Nephron (organoid): Measurements from ENCODE around the gene SMG6.
"Not testable (repeated sequence)": the region's sequence is repeated elsewhere in the genome, so short reads cannot be mapped to it uniquely, and the experiment has no call there.

Source experiments
- H3K27ac Mint-ChIP-seq, 3 experiments: 2 replicates each; pipeline ENCODE4 v1.8.0; 2020; ENCODE audit warnings: mixed read lengths in 3 of 3, mild to moderate bottlenecking in 2 of 3, moderate library complexity in 1 of 3
- H3K27me3 Mint-ChIP-seq: 2 replicates; pipeline ENCODE4 v1.8.0; 2021; ENCODE audit warnings: low read depth, mild to moderate bottlenecking, moderate library complexity, mixed read lengths
- H3K36me3 Mint-ChIP-seq: 2 replicates; pipeline ENCODE4 v1.8.0; 2020; ENCODE audit warnings: low read depth, mixed read lengths
- H3K4me1 Mint-ChIP-seq: 2 replicates; pipeline ENCODE4 v1.8.0; 2020; ENCODE audit warnings: mixed read lengths
- H3K4me3 Mint-ChIP-seq, 3 experiments: 2 replicates each; pipeline ENCODE4 v1.8.0; 2020; ENCODE audit warnings: mild to moderate bottlenecking in 3 of 3, mixed read lengths in 3 of 3, moderate library complexity in 2 of 3
- H3K9me3 Mint-ChIP-seq: 2 replicates; pipeline ENCODE4 v1.8.0; 2020; ENCODE audit warnings: mixed read lengths
- TF ChIP-seq, protein P1 (sequence below), 3 experiments: fragments of 200-600 bp; sonication (generic); IDR thresholded peaks; one replicate each; pipeline ENCODE4 v1.5.0; 2021; ENCODE audit warnings: antibody characterized with exemption in 3 of 3; ENCODE audit not compliant: unreplicated experiment in 3 of 3

The SMG6 gene

GRCh38 chr17:2335726-2336214, 32.2 kb upstream of the SMG6 start:
- Mint-ChIP-seq H3K4me3 (peak overlapping the region in 2 of 3 experiments; percentile 100), H3K9me3 (no peaks in the 10 kb centered on the region), H3K36me3 (peaks cover 9% of the 10 kb centered on the region), H3K27me3 (no peaks in the 10 kb centered on the region), H3K27ac (peak overlapping the region; percentile 84 to 97 (median 93)), H3K4me1 (peaks cover 23% of the 10 kb centered on the region)
- TF ChIP-seq, protein P1, sequence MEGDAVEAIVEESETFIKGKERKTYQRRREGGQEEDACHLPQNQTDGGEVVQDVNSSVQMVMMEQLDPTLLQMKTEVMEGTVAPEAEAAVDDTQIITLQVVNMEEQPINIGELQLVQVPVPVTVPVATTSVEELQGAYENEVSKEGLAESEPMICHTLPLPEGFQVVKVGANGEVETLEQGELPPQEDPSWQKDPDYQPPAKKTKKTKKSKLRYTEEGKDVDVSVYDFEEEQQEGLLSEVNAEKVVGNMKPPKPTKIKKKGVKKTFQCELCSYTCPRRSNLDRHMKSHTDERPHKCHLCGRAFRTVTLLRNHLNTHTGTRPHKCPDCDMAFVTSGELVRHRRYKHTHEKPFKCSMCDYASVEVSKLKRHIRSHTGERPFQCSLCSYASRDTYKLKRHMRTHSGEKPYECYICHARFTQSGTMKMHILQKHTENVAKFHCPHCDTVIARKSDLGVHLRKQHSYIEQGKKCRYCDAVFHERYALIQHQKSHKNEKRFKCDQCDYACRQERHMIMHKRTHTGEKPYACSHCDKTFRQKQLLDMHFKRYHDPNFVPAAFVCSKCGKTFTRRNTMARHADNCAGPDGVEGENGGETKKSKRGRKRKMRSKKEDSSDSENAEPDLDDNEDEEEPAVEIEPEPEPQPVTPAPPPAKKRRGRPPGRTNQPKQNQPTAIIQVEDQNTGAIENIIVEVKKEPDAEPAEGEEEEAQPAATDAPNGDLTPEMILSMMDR (IDR thresholded peaks at IDR 0.05; ENCODE audit: unreplicated experiment in 3 of 3): no peak

DNA sequence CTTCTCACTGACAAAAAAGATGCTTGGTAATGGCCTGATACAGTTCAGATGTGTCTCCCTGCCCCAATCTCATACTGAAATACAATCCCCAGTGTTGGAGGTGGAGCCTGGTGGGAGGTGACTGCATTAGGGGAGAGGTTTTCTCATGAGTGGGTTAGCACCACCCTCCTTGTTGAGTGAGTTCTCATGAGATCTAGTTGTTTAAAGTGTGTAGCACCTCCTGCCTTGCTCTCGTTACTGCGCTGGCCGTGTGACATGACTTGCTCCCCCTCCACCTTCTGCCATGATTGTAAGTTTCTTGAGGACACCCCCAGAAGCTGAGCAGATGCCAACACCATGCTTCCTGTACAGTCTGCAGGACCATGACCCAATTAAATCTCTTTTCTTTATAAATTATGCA, 27.7 kb upstream of the SMG6 start:
- peaks cover 16% of the 10 kb centered on the region for H3K4me1 Mint-ChIP-seq
- H3K4me3 Mint-ChIP-seq: no peak overlapping the region
- TF ChIP-seq, protein P1 (IDR thresholded peaks at IDR 0.05; ENCODE audit: unreplicated experiment in 3 of 3): no peak
- no peak overlapping the region for H3K27ac Mint-ChIP-seq
- H3K27me3 Mint-ChIP-seq: no peaks in the 10 kb centered on the region
- H3K9me3 Mint-ChIP-seq: no peaks in the 10 kb centered on the region
- peaks cover 31% of the 10 kb centered on the region for H3K36me3 Mint-ChIP-seq

GRCh38 chr17:2323629-2324314, 20.2 kb upstream of the SMG6 start:
- H3K27me3 Mint-ChIP-seq: no peaks in the 10 kb centered on the region
- H3K4me1 Mint-ChIP-seq: no peaks in the 10 kb centered on the region
- H3K4me3 Mint-ChIP-seq: no peak overlapping the region
- H3K9me3 Mint-ChIP-seq: no peaks in the 10 kb centered on the region
- TF ChIP-seq, protein P1 (IDR thresholded peaks at IDR 0.05; ENCODE audit: unreplicated experiment in 3 of 3): no peak
- peaks cover 66% of the 10 kb centered on the region for H3K36me3 Mint-ChIP-seq
- H3K27ac Mint-ChIP-seq: no peak overlapping the region

DNA sequence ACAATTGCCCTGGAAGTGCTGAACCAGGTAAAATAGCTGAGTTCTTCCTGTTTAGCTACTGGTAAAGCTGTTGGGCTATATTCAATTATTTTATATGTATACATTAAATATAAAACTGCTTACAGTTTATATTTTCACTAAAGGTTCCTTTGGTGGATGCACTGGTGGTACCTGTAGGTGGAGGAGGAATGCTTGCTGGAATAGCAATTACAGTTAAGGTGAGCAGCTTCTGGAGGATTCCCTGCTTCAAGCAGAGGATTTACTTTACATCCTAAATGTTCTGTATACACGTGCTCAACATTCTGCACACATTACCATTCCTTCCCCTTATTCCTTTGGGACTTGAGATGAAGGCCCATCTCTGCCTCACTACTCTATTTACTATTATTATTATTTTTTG, 17.8 kb upstream of the SMG6 start:
- no peaks in the 10 kb centered on the region for H3K4me1 Mint-ChIP-seq
- H3K36me3 Mint-ChIP-seq: peaks cover 62% of the 10 kb centered on the region
- no peak overlapping the region for H3K4me3 Mint-ChIP-seq
- no peaks in the 10 kb centered on the region for H3K27me3 Mint-ChIP-seq
- H3K9me3 Mint-ChIP-seq: no peaks in the 10 kb centered on the region
- no peak overlapping the region for H3K27ac Mint-ChIP-seq
- TF ChIP-seq, protein P1 (IDR thresholded peaks at IDR 0.05; ENCODE audit: unreplicated experiment in 3 of 3): no peak

DNA sequence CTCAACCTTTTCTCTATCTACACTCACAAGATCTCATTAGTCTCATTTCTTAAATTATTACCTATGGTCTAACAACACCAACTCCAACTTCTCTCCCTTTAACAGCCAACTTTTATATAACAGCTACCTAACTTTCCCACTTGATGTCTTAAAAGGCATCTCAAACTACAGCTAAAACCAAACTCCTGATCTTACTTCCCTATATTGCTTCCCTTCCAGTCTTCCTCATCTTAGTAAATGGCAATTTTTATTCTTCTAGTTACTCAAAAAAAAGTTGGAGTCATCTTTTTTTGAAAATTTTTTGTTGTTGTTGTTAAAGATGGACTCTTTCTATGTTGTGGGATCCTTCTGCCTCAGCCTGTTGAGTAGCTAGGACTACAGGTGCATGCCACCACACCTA, 15.5 kb upstream of the SMG6 start:
- TF ChIP-seq, protein P1 (IDR thresholded peaks at IDR 0.05; ENCODE audit: unreplicated experiment in 3 of 3): no peak
- Mint-ChIP-seq H3K4me3 (no peak overlapping the region), H3K9me3 (no peaks in the 10 kb centered on the region), H3K27ac (no peak overlapping the region), H3K4me1 (no peaks in the 10 kb centered on the region), H3K27me3 (no peaks in the 10 kb centered on the region), H3K36me3 (peaks cover 42% of the 10 kb centered on the region)

DNA sequence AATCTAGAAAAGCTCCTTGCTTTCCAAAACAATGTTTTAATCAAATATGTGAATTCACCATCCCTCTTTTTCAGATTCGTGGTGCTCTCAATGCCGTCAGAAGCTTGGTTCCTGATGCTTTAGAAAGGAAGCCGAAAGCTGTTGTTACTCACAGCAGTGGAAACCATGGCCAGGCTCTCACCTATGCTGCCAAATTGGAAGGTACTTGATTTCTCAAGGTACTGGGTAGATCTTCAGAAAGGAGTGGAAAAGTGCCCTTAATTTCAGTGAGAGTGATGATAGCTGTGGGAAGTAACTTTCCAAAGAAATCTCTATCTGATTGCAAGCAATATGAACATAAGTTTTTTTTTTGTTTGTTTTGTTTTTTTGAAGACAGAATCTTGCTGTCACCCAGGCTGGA, 14.2 kb upstream of the SMG6 start:
- H3K4me3 Mint-ChIP-seq: no peak overlapping the region
- no peaks in the 10 kb centered on the region for H3K4me1 Mint-ChIP-seq
- H3K27me3 Mint-ChIP-seq: no peaks in the 10 kb centered on the region
- TF ChIP-seq, protein P1 (IDR thresholded peaks at IDR 0.05; ENCODE audit: unreplicated experiment in 3 of 3): no peak
- H3K9me3 Mint-ChIP-seq: no peaks in the 10 kb centered on the region
- no peak overlapping the region for H3K27ac Mint-ChIP-seq
- H3K36me3 Mint-ChIP-seq: peaks cover 29% of the 10 kb centered on the region

- not testable (repeated sequence) for H3K27ac Mint-ChIP-seq
These were observed 13.3 kb upstream of the SMG6 start for GRCh38 chr17:2316916-2317205.

More at GRCh38 chr17:2316916-2317205, 13.3 kb upstream of the SMG6 start:
- H3K9me3 Mint-ChIP-seq, H3K4me3 Mint-ChIP-seq, H3K27me3 Mint-ChIP-seq, H3K4me1 Mint-ChIP-seq: not testable (repeated sequence)
- H3K36me3 Mint-ChIP-seq: peaks cover 22% of the 10 kb centered on the region
